ENCODE results near the gene ANKK1.

The ANKK1 gene

DNA sequence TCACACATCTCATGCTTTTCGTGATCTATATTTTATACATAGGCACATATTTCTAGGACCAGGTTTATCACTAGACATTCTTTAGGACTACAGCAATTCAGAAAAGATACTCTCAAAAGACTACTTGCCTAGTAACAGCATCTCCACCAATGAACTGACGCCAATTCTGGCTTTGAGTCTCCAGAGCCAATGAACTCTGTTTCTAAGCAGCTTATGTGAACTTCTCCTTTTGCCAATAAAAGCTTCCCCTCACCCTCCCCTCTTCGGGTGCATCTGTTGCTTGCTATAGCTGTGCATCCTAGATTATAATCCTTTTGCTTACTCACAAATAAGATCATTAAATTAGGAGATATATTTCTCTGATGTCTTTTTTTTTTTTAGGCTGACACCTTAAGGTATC, 11.4 kb upstream of the ANKK1 start:
- DNase-seq (ENCODE audit: insufficient read length, low spot score) (no peak), FAIRE-seq (no peak)

DNA sequence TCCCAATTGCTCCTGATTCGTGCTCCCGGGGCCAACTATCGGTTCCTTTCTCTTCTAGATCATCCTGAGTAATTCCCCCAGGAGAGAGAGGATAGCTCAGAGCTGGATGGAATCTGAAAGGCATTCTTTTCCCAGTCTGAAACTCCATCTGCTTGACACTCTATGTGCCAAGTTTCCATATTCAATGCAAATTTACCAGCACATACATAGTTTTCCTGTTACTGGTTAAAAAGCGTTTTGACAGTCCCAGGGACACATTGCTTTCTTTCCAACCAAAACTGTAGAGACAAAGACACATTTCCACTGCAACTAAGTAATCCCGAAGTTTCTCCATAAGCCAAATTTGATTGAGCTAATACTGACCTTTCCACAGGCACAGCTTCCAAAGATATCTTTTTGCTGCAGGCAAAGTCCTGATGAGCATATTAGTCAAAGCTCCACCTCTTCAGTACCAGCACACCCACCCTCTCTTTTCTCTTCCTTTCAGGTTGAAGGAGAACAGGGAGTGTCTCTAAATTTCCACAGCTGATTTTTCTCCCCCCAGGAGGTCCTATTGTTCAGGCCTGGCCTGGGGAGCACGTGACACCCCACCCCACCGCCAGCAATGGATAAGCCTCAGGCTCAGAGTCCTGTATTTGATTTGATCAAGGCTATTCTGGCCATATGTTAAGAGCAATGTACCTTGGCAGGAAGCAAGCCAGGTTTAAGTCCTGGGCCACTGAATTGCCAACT, 9.7 kb upstream of the ANKK1 start:
- DNase-seq (ENCODE audit: insufficient read length, low spot score) = no peak
- FAIRE-seq = no peak

DNA sequence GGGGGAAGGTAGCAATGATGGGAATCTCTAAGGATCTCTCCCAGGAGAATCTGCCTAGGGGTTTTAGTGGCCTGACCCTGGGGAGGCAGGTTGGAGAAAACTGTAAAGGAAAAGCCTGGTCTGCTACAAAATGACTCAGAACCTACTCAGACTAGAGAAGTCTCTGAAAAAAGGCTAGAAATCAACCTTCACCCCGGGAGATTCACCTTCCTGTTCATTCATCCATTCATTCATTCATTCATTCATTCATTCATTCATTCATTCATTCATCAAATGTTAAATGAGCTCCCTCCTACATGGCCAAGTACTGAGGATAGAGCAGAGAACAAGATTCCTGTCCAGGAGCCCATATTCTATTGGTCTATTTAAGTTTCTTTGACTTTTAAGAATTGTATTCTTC, 8.9 kb upstream of the ANKK1 start:
- DNase-seq (ENCODE audit: insufficient read length, low spot score) (no peak), FAIRE-seq (no peak)

DNA sequence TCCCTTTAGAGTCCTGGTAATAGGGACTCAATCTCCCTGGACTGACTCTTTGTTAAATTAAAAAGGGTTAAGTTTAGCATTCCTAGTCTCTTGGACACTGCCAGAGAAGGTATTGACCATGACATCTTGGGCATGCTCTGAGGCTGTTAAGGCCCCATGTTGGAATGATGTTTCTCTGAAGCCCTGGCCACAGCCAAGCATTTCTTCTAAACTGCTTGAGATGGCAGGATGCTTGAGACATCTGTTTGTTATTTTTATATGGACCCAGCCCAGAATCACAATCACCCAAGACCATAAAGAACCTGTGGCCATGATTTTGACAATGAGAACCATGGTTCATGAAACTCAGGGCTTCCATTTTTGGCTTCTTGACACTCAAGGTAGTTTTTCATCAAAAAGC, 5.5 kb upstream of the ANKK1 start:
- FAIRE-seq = no peak
- no peak for DNase-seq (ENCODE audit: insufficient read length, low spot score)

DNA sequence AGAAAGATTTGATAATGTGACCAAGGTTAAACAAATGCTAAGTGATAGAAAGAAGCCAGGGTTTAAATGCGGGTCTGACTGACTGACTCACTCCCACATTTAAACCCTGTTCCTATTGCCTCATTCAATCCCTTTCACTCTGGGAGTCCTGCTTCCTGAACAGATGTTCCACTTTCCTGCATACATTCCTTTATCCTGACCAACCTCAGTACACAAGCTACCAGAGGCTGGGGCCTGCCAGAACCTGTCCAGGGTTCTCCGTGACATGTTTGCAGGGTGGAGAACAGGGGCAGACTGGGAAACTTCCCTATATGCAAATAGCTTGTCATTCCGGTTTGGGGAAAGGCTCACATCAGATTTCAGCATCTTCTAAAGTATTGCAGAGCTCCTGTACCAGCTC, 3.0 kb upstream of the ANKK1 start:
- FAIRE-seq (no peak), DNase-seq (ENCODE audit: insufficient read length, low spot score) (no peak)

DNA sequence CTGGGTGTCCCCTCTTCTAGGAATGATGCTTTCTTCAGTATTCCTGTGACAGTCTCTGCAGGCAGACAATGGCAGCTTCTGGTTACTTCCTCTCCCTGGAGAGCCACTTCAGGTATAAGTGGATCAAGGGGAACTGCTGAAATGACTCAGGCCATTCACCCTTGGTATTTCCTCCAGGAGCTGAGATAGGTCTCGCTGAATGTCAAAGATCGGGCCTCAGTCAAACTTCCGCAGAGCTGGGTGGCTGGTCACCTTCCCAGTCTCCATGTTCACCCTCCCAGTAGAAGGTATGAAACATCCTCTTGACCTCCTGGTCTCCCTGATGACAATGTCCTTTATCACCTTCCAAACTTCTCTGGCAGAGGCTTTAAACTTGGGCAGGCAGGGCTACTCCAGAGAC, 1.8 kb upstream of the ANKK1 start:
- FAIRE-seq (no peak), DNase-seq (ENCODE audit: insufficient read length, low spot score) (no peak)

DNA sequence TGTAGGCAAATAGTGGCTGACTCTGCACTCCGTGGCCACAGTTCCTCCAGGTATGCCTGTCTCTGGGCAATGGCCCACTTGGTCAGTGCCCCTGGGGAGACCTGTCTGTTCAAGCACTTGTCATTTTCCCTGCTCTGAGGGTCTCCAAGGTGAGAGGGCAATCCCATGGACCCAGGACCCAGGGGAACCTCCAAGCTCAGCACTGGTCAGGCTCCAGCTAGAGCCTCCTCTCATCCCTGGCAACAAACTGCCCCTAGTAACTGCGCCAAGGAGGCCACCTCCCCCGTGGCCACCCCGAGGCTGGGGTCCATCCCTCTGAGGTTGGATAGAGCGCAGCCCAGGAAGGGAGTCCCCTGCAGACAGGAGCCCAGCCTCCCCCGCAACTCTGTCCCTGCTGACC, 713 bp upstream of the ANKK1 start:
- FAIRE-seq = no peak
- no peak for DNase-seq (ENCODE audit: insufficient read length, low spot score)

DNA sequence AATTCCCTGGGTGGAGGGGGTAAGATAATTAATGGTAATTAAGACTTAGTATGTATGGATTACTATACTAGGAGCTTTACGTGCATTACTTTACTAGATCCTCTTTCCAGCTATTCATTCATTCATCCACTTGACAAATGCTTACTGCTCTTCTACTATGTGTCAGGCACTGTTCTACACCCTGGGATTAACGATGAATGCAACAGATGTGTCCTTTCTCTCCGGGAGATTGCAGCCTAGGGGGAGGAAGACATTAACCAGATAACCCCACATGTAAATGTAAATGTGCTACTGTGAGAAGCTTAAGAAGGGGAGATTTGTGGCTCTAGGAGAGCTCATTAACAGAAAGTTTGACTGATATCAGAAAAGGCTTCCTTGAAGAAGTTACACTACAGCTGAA, 1.7 kb downstream of the ANKK1 start:
- no peak for FAIRE-seq
- DNase-seq (ENCODE audit: insufficient read length, low spot score) = no peak

DNA sequence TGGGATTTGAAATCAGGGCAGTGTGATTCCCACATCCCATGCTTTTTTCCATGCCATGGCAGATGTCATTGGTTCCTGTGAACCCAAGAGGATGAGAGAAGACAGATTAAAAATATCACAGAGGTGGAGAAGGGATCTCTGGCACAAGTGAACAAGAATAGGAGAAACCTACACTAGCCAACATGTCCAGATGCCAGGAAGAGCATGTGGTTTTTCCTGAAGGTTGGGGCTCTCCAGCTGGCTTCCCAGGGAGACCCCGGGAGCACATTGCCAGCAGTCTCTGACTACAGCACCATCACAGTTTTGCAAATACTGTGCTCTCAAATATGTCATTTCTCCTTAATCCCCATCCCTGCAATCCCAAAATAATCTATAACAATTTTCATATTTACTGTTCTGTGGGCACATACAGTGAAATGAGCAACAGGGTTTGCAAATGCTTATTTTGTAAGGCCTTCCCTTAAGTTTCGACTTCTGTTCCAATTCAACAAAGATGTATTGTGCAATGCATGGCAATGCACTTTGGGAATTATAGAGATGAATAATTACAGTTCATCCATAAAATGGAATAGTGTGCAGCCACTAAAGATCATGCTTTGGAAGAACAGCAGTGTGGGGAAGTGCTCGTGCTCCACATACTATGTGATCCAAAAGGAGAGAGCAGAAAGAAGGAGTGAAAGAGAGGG, 4.8 kb downstream of the ANKK1 start:
- FAIRE-seq = no peak
- DNase-seq (ENCODE audit: insufficient read length, low spot score) = no peak

DNA sequence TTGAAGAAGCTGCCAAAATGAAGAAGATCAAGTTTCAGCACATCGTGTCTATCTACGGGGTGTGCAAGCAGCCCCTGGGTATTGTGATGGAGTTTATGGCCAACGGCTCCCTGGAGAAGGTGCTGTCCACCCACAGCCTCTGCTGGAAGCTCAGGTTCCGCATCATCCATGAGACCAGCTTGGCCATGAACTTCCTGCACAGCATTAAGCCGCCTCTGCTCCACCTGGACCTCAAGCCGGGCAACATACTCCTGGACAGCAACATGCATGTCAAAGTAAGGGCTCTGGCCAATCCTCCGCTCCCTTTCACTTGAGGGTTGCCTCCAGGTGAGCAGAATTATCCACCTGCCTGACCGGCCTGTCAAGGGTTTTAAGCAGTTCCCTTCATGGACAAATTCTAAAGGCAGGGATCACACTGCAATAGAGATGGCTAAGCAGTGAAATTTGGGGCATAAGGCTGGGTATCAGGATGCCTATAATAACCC, 6.0 kb downstream of the ANKK1 start:
- DNase-seq (ENCODE audit: insufficient read length, low spot score) = no peak
- FAIRE-seq = no peak

DNA sequence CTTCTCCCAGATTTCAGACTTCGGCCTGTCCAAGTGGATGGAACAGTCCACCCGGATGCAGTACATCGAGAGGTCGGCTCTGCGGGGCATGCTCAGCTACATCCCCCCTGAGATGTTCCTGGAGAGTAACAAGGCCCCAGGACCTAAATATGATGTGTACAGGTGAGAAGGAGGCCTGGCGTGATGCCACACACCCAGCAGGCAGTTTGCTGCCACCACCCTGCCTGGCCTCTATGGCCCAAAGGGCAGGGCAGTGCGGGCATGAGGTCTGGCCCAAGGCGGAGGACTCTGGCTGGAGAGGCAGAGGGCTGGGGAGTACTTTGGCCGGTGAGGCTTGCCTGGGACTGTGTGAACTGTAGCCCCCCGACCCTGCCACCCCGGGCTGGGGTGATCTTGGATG, 7.3 kb downstream of the ANKK1 start:
- FAIRE-seq = no peak

DNA sequence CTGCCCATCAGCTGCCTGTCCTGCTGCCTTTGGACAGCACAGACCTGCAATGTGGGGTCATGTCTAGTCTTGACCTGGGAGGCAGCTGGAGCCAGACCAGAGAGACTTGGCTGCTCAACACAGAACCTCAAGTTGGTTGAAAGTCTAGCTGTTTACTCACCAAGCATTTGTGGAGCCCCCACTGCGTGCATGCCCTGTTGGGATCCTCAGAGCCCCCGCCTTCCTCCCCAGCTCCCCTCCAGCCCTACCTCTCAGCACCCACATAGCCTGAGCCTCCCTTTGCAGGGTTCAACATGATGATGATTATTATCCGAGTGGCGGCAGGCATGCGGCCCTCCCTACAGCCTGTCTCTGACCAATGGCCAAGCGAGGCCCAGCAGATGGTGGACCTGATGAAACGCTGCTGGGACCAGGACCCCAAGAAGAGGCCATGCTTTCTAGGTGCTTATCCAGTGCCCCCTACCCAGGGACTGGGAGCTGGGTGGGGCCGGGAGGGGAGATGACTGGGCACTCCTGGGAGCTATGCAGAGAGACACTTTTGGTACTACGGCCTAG, 8.3 kb downstream of the ANKK1 start:
- DNase-seq (ENCODE audit: insufficient read length, low spot score) (no peak), FAIRE-seq (no peak)

More for the DNA sequence above, 7.3 kb downstream of the ANKK1 start:
- no peak for DNase-seq (ENCODE audit: insufficient read length, low spot score)

DNA sequence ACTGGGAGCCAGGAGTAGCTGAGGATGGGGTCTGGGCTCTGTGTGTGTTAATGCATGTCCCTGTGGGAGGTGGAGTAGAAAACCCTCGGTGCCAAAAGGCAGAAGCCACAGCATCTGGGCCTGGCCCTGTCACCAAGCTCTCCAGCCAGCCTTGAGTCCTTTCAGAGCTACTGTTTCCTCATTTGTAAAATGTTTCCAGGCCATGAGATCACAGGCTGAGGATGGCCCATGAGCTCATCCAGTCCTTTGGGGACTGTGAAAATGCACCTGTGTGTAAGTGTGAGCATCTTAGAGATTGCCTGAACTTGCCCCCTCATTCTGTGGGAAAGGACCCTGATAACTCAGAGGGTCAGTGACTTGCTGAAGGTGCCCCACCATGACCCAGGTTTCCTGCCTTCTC, 9.1 kb downstream of the ANKK1 start:
- DNase-seq (ENCODE audit: insufficient read length, low spot score) (no peak), FAIRE-seq (no peak)

DNA sequence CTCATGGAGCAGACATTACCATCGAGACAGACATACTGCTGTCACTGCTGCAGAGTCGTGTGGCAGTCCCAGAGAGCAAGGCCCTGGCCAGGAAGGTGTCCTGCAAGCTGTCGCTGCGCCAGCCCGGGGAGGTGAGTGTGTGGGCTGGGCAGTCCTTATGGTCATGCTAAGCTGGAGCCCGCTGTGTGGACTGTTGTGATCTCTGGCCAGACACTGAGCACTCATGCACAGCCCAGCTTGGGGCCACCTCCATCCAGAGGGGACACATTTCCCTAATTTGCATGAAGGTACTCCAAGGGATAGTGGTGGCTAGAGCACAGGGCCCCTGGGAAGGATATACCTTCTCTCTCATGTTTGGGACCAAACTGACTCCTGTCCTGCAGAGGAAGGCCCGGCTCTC, 9.6 kb downstream of the ANKK1 start:
- FAIRE-seq = no peak
- DNase-seq (ENCODE audit: insufficient read length, low spot score) = no peak

DNA sequence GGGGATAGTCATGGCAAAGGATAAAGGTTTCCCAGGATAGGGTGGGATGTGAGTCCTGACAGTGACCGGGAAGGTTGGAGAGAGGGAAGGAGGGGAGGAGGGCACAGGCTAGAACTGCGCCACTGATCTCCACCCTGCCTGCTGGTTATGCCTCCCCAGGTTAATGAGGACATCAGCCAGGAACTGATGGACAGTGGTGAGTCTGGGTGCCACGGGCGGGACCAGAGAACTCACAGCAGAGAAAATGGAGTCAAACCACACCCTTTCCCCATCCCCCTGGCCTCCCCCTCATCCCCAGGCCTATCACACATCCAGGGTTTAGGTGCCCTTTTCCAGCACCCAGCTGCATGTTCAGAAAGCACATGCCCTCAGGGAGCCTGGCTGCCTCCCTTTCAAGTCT, 10.2 kb downstream of the ANKK1 start:
- FAIRE-seq (no peak), DNase-seq (ENCODE audit: insufficient read length, low spot score) (no peak)

DNA sequence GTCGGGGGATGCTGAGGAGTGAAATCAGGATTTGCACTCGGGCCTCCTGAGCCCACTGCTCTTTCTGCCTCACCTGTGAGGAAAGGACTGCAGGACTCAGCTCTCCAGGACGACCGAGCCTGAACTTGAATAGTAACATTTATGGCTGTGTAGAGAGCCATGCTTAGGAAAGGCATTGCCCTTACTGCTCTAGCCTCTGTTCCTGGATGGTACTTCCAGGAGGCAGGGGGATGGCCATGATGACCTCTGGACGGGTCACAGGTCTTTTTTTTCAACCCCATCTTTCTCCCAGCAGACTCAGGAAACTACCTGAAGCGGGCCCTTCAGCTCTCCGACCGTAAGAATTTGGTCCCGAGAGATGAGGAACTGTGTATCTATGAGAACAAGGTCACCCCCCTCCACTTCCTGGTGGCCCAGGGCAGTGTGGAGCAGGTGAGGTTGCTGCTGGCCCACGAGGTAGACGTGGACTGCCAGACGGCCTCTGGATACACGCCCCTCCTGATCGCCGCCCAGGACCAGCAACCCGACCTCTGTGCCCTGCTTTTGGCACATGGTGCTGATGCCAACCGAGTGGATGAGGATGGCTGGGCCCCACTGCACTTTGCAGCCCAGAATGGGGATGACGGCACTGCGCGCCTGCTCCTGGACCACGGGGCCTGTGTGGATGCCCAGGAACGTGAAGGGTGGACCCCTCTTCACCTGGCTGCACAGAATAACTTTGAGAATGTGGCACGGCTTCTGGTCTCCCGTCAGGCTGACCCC, 11.3 kb downstream of the ANKK1 start:
- FAIRE-seq (no peak), DNase-seq (ENCODE audit: insufficient read length, low spot score) (no peak)

DNA sequence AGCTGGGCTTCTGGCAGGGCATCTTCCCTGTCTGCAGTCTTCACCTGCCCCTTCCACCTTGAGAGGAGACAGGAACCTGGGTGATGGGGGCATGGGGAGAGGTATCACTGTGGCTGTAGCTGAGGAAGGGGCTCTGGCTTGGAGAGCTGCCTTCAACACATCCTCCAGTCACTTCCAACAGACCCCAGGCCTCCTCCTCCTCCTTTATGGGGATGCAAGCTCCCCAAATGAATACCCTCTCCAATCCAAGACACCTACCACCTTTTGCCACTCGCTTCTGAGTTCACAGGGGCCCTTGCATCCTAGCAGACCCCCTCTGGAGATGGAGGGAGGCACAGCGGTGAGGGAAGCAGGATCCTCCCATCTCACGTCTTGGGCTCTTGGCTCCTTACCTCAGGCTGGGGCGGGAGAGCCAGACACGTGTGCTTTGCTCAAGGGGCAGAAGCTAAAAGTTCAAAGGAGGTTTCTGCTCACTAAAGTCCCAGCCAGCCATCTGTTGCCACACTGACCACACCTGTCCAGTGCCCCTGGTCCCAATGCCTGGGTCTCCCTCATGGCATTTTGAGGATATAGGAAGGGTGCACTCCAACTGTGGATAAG, 13.2 kb downstream of the ANKK1 start:
- DNase-seq (ENCODE audit: insufficient read length, low spot score) (no peak), FAIRE-seq (no peak)

DNA sequence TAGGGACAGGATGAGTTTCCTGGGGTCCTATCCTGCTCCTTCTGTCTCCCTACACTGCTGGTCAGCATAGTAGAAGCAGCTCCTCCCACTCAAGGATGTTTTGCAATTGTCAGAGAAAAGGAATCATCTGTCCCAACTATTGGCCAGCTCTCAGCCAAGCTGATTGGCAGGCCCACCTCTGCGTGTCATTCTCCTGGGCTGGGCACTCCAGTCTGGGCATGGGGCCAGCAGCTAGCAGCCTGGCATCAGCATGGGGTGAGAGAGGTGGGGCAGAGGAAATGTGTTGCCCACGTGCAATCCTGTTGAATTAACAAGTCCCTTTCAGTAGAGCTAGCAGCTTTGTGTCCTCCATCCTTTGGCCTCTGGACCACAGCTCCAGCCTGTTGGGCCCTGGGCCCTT, 14.1 kb downstream of the ANKK1 start:
- FAIRE-seq = no peak
- no peak for DNase-seq (ENCODE audit: insufficient read length, low spot score)

DNA sequence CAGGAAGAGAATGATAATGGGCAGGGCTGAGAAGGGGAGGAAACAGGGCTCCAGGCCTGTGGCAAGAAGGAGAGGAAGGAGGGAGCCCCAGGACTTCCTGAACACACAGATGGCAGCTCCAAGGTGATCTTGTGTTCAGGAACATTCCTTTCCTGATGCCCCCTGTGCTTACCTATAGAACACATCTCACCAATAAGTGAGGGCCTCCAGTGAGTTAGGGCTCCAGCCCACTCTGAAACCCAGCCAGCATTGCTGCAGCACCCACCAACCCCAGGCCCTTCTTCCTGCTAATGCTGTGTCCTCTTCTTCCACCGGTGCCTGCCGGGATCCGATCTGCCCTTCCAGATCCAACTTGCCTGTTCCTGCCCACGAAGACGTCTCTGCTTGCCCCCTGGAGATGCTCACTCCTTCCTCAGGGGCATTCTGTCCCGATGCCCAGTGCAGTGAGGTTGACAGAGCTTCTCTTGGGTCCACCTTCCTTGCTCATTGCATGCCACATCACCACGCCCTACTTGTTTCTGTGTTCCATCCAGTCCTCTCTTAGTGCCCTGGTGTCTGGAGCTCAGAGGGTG, 17.4 kb downstream of the ANKK1 start:
- DNase-seq (ENCODE audit: insufficient read length, low spot score) = no peak
- FAIRE-seq = no peak

DNA sequence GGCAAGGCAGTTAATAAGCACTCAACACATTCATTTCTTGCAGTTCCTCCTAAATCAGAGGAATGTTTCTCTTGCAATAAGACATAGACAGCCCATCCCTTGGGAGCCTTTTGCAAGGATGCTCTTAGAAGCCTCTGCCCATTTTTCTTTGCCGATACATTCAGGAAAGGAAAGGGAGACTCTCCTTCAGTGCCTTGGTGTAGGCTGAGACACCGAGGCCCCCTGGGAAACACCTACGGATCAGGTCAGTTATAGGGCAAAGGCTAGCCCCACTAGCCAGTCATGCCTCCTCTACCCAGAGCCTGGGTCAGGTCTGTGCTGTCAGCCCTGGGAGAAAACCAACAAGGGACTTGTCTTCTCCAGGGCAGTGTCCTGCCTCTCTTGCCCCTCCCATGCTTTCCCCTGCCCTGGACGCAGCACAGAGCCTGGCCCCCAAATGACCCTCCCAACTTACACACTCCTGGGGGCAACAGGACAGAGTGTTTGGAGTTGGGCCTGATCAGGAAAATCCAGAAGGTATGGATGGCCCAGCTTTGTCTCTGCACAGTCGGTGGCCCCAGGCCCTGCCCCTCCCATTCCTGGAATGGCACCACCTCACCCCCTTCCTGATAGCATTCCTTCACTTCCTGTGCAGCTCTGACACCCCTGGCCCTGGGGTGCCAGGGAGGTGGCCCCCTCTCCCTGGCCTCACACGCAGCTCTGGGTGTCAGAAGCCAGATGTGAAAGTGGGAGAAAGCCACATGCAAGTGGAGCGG, 18.3 kb downstream of the ANKK1 start:
- no peak for FAIRE-seq

More for the DNA sequence above, 18.3 kb downstream of the ANKK1 start:
- no peak for DNase-seq (ENCODE audit: insufficient read length, low spot score)

Data from GM19239 (cell line).